GM12878 (cell line): Measurements from ENCODE around the gene STRIP2. TPM values are rescaled to one million over a fixed set of nuclear protein-coding genes. Genes with fewer than 3 reads are reported as not detected.

Experiments used
- ATAC-seq: fragments of 200-7000 bp; cut with Tn5 transposase; 3 replicates; pipeline ENCODE4 v1.9.1; 2020; ENCODE audit warnings: mild to moderate bottlenecking, moderate library complexity
- BruUV-seq: library from RNA; stranded (reverse); fragments of 400-500 nt; replicated peaks from 2 replicates; lab custom pipeline; 2021; lab: Mats Ljungman, UMichigan
- CTCF ChIA-PET: fragments of 300-600 bp; sonication (Branson Sonifier 250); formaldehyde crosslinking; extraction: SDS; loops from one replicate; lab custom pipeline; 2021; ENCODE audit warnings: inconsistent platforms; lab: Yijun Ruan, JAX
- POLR2A ChIA-PET: fragments of 350-600 bp; formaldehyde crosslinking; extraction: SDS; loops from one replicate; lab custom pipeline; 2021; ENCODE audit warnings: inconsistent platforms; lab: Charles Lee
- RAD21 ChIA-PET: fragments of 300-600 bp; sonication (Branson Sonifier 250); formaldehyde crosslinking; loops from one replicate; lab custom pipeline; 2023; ENCODE audit warnings: antibody characterized with exemption; ENCODE audit not compliant: unreplicated experiment; lab: Charles Lee
- SMC1A ChIA-PET: fragments of 300-600 bp; sonication (Branson Sonifier 250); formaldehyde crosslinking; loops from one replicate; lab custom pipeline; 2023; ENCODE audit not compliant: unreplicated experiment, uncharacterized antibody; lab: Charles Lee
- DNase-seq: peaks from one replicate; pipeline ENCODE4 v3.0.0-alpha.2; 2011; ENCODE audit warnings: low read depth, low spot score
- FAIRE-seq: peaks from 3 replicates; lab custom pipeline; 2011; peaks lifted over from hg19 to GRCh38; lab: Jason Lieb, UNC
- H2AFZ ChIP-seq: 2 replicates; pipeline ENCODE4 v1.6.0; 2011; ENCODE audit warnings: low read depth, low read length, control low read depth; ENCODE audit not compliant: control insufficient read depth
- H3K27ac ChIP-seq: 2 replicates; pipeline ENCODE4 v1.5.1; 2011; ENCODE audit warnings: control low read depth; ENCODE audit not compliant: control insufficient read depth, insufficient read depth
- H3K27me3 ChIP-seq, 2 experiments: replicated peaks in 1 of 2; 2 replicates each; pipeline versions ENCODE4 v1.6.0 to v1.6.1; 2011; ENCODE audit warnings: low read length in 1 of 2; ENCODE audit not compliant: control insufficient read depth in 2 of 2, insufficient read depth in 2 of 2
- H3K36me3 ChIP-seq, 2 experiments: 2 replicates each; pipeline ENCODE4 v1.5.1; 2011; ENCODE audit warnings: low read length in 1 of 2; ENCODE audit not compliant: control insufficient read depth in 2 of 2, insufficient read depth in 2 of 2
- H3K4me1 ChIP-seq: 2 replicates; pipeline ENCODE4 v1.6.1; 2011; ENCODE audit warnings: mild to moderate bottlenecking, low read length, moderate library complexity, mixed read lengths; ENCODE audit not compliant: control insufficient read depth, insufficient read depth
- H3K4me2 ChIP-seq: 2 replicates; pipeline ENCODE4 v1.6.0; 2011; ENCODE audit warnings: control low read depth; ENCODE audit not compliant: control insufficient read depth, insufficient read depth
- H3K4me3 ChIP-seq: fragments of 200-600 bp; sonication (generic); 2 replicates; pipeline ENCODE4 v1.5.1; 2016
- H3K79me2 ChIP-seq: 2 replicates; pipeline ENCODE4 v1.6.0; 2011; ENCODE audit warnings: low read length; ENCODE audit not compliant: control insufficient read depth, insufficient read depth
- H3K9ac ChIP-seq: 2 replicates; pipeline ENCODE4 v1.8.0; 2011; ENCODE audit warnings: low read length, control low read depth, mixed read lengths; ENCODE audit not compliant: control insufficient read depth, insufficient read depth
- H3K9me3 ChIP-seq: replicated peaks from 3 replicates; pipeline ENCODE4 v1.5.1; 2011; ENCODE audit warnings: mild to moderate bottlenecking, low read length; ENCODE audit not compliant: control insufficient read depth, insufficient read depth
- H4K20me1 ChIP-seq: 2 replicates; pipeline ENCODE4 v1.6.0; 2011; ENCODE audit not compliant: control insufficient read depth, insufficient read depth
- E4F1 ChIP-seq: fragments of 450-650 bp; IDR thresholded peaks from 2 replicates; pipeline ENCODE4 v1.6.1; 2018; ENCODE audit warnings: borderline replicate concordance, mild to moderate bottlenecking; ENCODE audit not compliant: partially characterized antibody
- ETV6 ChIP-seq, 2 experiments: fragments of 450-650 bp in 1 of 2; IDR thresholded peaks in 1 of 2; conservative IDR thresholded peaks in 1 of 2; 2 replicates each; pipeline ENCODE4 v1.6.1; 2014; ENCODE audit warnings: antibody characterized with exemption in 1 of 2, borderline replicate concordance in 1 of 2, low read depth in 1 of 2, mild to moderate bottlenecking in 1 of 2, moderate library complexity in 1 of 2
- MTA2 ChIP-seq: fragments of 450-650 bp; IDR thresholded peaks from 2 replicates; pipeline ENCODE4 v1.6.1; 2016; ENCODE audit warnings: low read depth, mild to moderate bottlenecking, moderate library complexity
- NFYA ChIP-seq: IDR thresholded peaks from 2 replicates; pipeline ENCODE4 v1.6.1; 2011; ENCODE audit warnings: low read depth, mild to moderate bottlenecking, low read length, improper control_type of control experiment, borderline replicate concordance
- NR2C1 ChIP-seq: fragments of 450-650 bp; IDR thresholded peaks from 2 replicates; pipeline ENCODE4 v1.6.1; 2017; ENCODE audit warnings: antibody characterized with exemption, mild to moderate bottlenecking, moderate library complexity
- POLR2AphosphoS5 ChIP-seq: IDR thresholded peaks from 2 replicates; pipeline ENCODE4 v1.6.1; 2011; ENCODE audit warnings: mild to moderate bottlenecking, low read length, inconsistent platforms
- RUNX3 ChIP-seq: IDR thresholded peaks from 2 replicates; pipeline ENCODE4 v1.6.1; 2012; ENCODE audit warnings: low read length, inconsistent platforms
- SMAD5 ChIP-seq: IDR thresholded peaks from 2 replicates; pipeline ENCODE4 v1.6.1; 2016; ENCODE audit warnings: antibody characterized with exemption, low read depth
- STAT1 ChIP-seq: fragments of 450-650 bp; conservative IDR thresholded peaks from 2 replicates; pipeline ENCODE4 v1.6.1; 2014; ENCODE audit warnings: antibody characterized with exemption, mild to moderate bottlenecking
- TBL1XR1 ChIP-seq: IDR thresholded peaks from 2 replicates; pipeline ENCODE4 v1.6.1; 2012; ENCODE audit warnings: low read depth, low read length, improper control_type of control experiment
- TCF7 ChIP-seq: IDR thresholded peaks from 2 replicates; pipeline ENCODE4 v1.6.1; 2014; ENCODE audit warnings: antibody characterized with exemption, borderline replicate concordance
- ZNF622 ChIP-seq: fragments of 450-650 bp; IDR thresholded peaks from 2 replicates; pipeline ENCODE4 v1.6.1; 2017; ENCODE audit warnings: mild to moderate bottlenecking, inconsistent platforms
- ZZZ3 ChIP-seq: IDR thresholded peaks from 2 replicates; pipeline ENCODE4 v1.6.1; 2011; ENCODE audit warnings: low read depth; ENCODE audit not compliant: control insufficient read depth, insufficient read length
- WGBS: methylation state at CpG from one replicate; pipeline ENCODE4 v1.1.6; 2016; ENCODE audit warnings: low lambda C conversion rate; ENCODE audit not compliant: insufficient replicate concordance, insufficient coverage; ENCODE audit errors: missing lambda C conversion rate; 5-methylcytosine and 5-hydroxymethylcytosine counted together
- in situ Hi-C: fragments of 300-500 bp; cut with MboI; formaldehyde crosslinking; loops from 9 replicates; pipeline ENCODE4 v1.14.3; 2018; ENCODE audit warnings: mixed read lengths
- intact Hi-C: fragments of 100-400 bp; cut with micrococcal nuclease; formaldehyde crosslinking; loops from one replicate; pipeline ENCODE4 v1.14.2; 2022; ENCODE audit not compliant: unreplicated experiment
- polyA plus RNA-seq, 11 experiments: library from polyadenylated mRNA; depleted of rRNA in 4 of 11; unstranded in 6 of 11; stranded (reverse) in 5 of 11; fragments of >200 nt; fragmentation: Nextera tagmentation in 4 of 11; fragmentation: Illumina TruSeq in 1 of 11; extraction: Ambion mirVana in 4 of 11; extraction: Trizol in 1 of 11; gene quantifications; 1 replicate in 1 of 11; 2 replicates in 10 of 11; pipeline versions ENCODE4 v1.2.1 to v1.2.3, GENCODE V29; 2011 to 2016; ENCODE audit warnings: inconsistent platforms in 2 of 11, missing spikeins in 2 of 11, low read depth in 1 of 11
- total RNA-seq, 4 experiments: library from RNA; depleted of rRNA in 3 of 4; stranded (reverse); fragments of >200 nt in 3 of 4; fragmentation: Illumina TruSeq in 1 of 4; extraction: Trizol in 1 of 4; gene quantifications; 2 replicates each; pipeline versions ENCODE4 v1.2.1 to v1.2.3, GENCODE V29; 2013 to 2021
- TF ChIP-seq, protein P1 (sequence below): IDR thresholded peaks from 2 replicates; pipeline ENCODE4 v1.6.1; 2012; ENCODE audit warnings: low read depth, low read length, improper control_type of control experiment
- TF ChIP-seq, protein P2 (sequence below): fragments of 450-650 bp; IDR thresholded peaks from 2 replicates; pipeline ENCODE4 v1.6.1; 2017; ENCODE audit warnings: mild to moderate bottlenecking, moderate library complexity

STRIP2 gene
- total and polyA plus RNA-seq, 10 of the 15 experiments (the other 5 are each of a cell fraction or from before 2014, with no cell fraction given): 0.48 to 5.8 (median 1.8) TPM

DNA sequence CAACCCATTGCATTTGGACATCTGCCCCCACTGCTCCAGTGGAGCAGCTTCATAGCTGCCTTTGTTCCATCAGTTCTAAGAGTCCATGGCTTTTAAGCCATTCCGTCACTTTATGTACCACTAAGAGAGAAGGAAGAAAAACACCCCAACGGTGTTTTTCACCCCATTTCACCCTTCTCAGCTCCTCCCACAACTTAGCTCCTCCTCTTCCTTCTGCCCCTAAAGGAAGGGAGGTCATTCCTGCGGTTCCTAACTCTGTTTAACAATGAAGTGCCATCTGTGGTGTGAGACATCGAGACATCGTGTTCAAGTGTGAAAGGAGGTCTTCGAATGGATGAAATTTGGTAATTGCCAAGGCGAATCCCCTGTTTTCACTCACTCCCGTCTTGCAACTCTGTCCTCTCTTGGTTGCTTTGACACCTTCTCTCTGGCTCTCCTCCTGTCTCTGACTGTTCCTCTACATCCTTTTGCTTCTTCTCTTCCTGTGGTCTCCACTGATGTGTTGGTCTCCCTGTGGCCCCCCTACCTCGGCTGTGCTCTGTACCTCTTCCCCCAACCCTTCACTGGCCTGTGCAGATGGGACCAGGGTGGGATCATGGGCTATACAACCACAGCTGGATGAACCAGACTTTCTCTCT, 91.1 kb downstream of the STRIP2 start (continued):
- no peak for TF ChIP-seq E4F1
- no peak for TF ChIP-seq ZNF622
- TF ChIP-seq POLR2AphosphoS5: no peak
- TF ChIP-seq, protein P1, sequence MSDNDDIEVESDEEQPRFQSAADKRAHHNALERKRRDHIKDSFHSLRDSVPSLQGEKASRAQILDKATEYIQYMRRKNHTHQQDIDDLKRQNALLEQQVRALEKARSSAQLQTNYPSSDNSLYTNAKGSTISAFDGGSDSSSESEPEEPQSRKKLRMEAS: no peak

DNA sequence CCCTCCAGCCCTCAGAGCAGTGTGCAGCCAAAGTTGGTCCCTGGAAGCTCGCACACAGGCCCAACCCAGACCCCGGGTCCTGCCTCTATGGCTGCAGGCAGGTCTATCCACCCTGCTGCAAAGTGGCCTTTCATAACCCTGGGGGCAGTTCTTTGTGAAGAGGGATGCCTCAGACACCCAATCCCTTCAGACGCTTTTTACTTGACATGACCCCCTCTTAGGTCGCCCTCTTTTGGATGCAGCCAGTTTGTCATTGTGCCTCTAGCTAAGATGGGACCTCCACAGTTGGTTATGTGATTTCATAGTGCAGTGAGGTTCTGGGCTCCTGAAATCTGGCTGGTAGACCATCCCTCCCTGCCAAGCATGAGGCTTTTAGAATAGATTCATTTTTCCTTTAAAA, 95.4 kb downstream of the STRIP2 start:
- POLR2A ChIA-PET: no interaction called here
- in situ Hi-C loops (no loop called here), intact Hi-C loops (no loop called here)
- Histone ChIP-seq H3K4me2 (no peak overlapping the region), H3K27me3 (no peaks in the 10 kb centered on the region), H3K27ac (no peak overlapping the region), H3K4me3 (no peak overlapping the region), H4K20me1 (no peaks in the 10 kb centered on the region), H2AFZ (no peak overlapping the region), H3K36me3 (no peaks in the 10 kb centered on the region), H3K9ac (no peak overlapping the region), H3K9me3 (no peaks in the 10 kb centered on the region), H3K79me2 (no peaks in the 10 kb centered on the region), H3K4me1 (no peaks in the 10 kb centered on the region)
- RAD21 ChIA-PET: no interaction called here
- no peak for DNase-seq
- BruUV-seq: no TSS peak
- CTCF ChIA-PET: no interaction called here
- WGBS: 77% methylated on average over 4 of the region's 4 CpGs
- SMC1A ChIA-PET: no interaction called here
- ATAC-seq: no peak
- FAIRE-seq: no peak
- TF ChIP-seq STAT1 (no peak), RUNX3 (no peak), ZZZ3 (no peak), ETV6 (conservative IDR thresholded peaks at IDR 0.05 in 1 of 2, IDR thresholded peaks at IDR 0.05 in 1 of 2; ENCODE audit: borderline replicate concordance in 1 of 2, low read depth in 1 of 2) (no peak), NR2C1 (no peak), NFYA (no peak), MTA2 (no peak), TBL1XR1 (no peak), SMAD5 (no peak), TCF7 (no peak)
- TF ChIP-seq, protein P2, sequence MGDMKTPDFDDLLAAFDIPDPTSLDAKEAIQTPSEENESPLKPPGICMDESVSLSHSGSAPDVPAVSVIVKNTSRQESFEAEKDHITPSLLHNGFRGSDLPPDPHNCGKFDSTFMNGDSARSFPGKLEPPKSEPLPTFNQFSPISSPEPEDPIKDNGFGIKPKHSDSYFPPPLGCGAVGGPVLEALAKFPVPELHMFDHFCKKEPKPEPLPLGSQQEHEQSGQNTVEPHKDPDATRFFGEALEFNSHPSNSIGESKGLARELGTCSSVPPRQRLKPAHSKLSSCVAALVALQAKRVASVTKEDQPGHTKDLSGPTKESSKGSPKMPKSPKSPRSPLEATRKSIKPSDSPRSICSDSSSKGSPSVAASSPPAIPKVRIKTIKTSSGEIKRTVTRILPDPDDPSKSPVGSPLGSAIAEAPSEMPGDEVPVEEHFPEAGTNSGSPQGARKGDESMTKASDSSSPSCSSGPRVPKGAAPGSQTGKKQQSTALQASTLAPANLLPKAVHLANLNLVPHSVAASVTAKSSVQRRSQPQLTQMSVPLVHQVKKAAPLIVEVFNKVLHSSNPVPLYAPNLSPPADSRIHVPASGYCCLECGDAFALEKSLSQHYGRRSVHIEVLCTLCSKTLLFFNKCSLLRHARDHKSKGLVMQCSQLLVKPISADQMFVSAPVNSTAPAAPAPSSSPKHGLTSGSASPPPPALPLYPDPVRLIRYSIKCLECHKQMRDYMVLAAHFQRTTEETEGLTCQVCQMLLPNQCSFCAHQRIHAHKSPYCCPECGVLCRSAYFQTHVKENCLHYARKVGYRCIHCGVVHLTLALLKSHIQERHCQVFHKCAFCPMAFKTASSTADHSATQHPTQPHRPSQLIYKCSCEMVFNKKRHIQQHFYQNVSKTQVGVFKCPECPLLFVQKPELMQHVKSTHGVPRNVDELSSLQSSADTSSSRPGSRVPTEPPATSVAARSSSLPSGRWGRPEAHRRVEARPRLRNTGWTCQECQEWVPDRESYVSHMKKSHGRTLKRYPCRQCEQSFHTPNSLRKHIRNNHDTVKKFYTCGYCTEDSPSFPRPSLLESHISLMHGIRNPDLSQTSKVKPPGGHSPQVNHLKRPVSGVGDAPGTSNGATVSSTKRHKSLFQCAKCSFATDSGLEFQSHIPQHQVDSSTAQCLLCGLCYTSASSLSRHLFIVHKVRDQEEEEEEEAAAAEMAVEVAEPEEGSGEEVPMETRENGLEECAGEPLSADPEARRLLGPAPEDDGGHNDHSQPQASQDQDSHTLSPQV: no peak
